Parathyroid adenoma (tissue), 2 donors: ENCODE results near the gene BOD1L2.

ENCODE experiments used
- H2AFZ ChIP-seq: fragments of 300-600 bp; sonication (generic); one replicate; pipeline ENCODE4 v1.7.0; 2017; ENCODE audit warnings: antibody characterized with exemption, mild to moderate bottlenecking
- H3K27ac ChIP-seq: fragments of 300-600 bp; sonication (generic); one replicate; pipeline ENCODE4 v1.7.0; 2017
- H3K27me3 ChIP-seq: fragments of 300-600 bp; sonication (generic); one replicate; pipeline ENCODE4 v1.7.0; 2017; ENCODE audit warnings: low read length; ENCODE audit not compliant: control insufficient read depth, insufficient read depth
- H3K36me3 ChIP-seq: fragments of 300-600 bp; sonication (generic); one replicate; pipeline ENCODE4 v1.7.0; 2017; ENCODE audit warnings: low read length; ENCODE audit not compliant: control insufficient read depth, insufficient read depth
- H3K4me1 ChIP-seq: fragments of 300-600 bp; sonication (generic); one replicate; pipeline ENCODE4 v1.7.0; 2017; ENCODE audit warnings: control low read depth
- H3K4me2 ChIP-seq: fragments of 300-600 bp; sonication (generic); one replicate; pipeline ENCODE4 v1.7.0; 2017; ENCODE audit warnings: low read length
- H3K4me3 ChIP-seq: fragments of 300-600 bp; sonication (generic); one replicate; pipeline ENCODE4 v1.7.0; 2017; ENCODE audit warnings: low read depth, low read length
- H3K79me2 ChIP-seq: fragments of 300-600 bp; sonication (generic); one replicate; pipeline ENCODE4 v1.7.0; 2017; ENCODE audit warnings: control low read depth
- H3K9ac ChIP-seq: fragments of 300-600 bp; sonication (generic); one replicate; pipeline ENCODE4 v1.7.0; 2017; ENCODE audit warnings: mild to moderate bottlenecking
- H3K9me3 ChIP-seq: fragments of 300-600 bp; sonication (generic); one replicate; pipeline ENCODE4 v1.7.0; 2017; ENCODE audit warnings: low read length; ENCODE audit not compliant: control insufficient read depth
- TF ChIP-seq, protein P1 (sequence below): fragments of 300-600 bp; sonication (generic); IDR thresholded peaks from one replicate; pipeline ENCODE4 v1.7.0; 2017; ENCODE audit warnings: antibody characterized with exemption, mild to moderate bottlenecking
- donor health status: primary hyperparathyroidism.

BOD1L2 gene

DNA sequence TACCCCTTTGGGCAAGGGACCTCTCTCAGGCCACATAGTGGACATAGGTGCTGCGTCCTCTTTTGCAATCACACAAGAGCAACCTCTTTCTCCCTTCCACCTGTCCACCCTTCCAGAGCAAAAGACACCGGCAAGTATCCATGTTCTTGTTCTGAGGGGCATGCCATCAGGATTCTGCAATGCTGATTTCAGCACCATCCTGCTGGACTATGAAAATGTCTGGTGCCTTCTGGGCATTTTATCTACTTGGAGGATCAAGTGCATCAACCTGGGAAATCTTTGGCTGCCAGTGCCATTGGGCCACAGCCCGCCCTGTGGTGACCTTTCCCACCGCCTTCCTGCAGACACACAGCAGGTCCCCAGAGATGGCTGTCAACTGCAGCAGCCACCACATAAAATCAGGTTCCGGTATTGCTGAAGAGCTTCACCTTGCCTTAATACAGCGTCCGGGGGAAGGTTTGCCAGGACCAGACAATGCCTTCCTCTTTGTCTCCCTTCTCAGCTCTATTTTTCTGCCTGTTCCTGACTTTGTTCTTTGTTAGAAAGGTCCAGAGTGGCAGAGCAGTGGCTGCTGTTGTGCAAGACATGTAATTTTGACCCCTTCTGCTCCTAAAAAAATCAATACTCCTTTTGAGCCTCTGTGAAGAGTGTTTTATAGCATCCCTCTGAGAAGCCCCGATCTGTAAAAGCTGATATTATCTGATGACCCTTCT lies 18.5 kb upstream of the BOD1L2 start:
- no peaks in the 10 kb centered on the region for H3K9me3 ChIP-seq
- H3K4me3 ChIP-seq: no peak overlapping the region
- H3K36me3 ChIP-seq: no peaks in the 10 kb centered on the region
- TF ChIP-seq, protein P1, sequence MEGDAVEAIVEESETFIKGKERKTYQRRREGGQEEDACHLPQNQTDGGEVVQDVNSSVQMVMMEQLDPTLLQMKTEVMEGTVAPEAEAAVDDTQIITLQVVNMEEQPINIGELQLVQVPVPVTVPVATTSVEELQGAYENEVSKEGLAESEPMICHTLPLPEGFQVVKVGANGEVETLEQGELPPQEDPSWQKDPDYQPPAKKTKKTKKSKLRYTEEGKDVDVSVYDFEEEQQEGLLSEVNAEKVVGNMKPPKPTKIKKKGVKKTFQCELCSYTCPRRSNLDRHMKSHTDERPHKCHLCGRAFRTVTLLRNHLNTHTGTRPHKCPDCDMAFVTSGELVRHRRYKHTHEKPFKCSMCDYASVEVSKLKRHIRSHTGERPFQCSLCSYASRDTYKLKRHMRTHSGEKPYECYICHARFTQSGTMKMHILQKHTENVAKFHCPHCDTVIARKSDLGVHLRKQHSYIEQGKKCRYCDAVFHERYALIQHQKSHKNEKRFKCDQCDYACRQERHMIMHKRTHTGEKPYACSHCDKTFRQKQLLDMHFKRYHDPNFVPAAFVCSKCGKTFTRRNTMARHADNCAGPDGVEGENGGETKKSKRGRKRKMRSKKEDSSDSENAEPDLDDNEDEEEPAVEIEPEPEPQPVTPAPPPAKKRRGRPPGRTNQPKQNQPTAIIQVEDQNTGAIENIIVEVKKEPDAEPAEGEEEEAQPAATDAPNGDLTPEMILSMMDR: no peak
- H3K79me2 ChIP-seq: no peaks in the 10 kb centered on the region
- H2AFZ ChIP-seq: no peak overlapping the region
- no peak overlapping the region for H3K4me2 ChIP-seq
- H3K27me3 ChIP-seq: no peaks in the 10 kb centered on the region
- H3K9ac ChIP-seq: no peak overlapping the region
- H3K27ac ChIP-seq: no peak overlapping the region
- peaks cover 8% of the 10 kb centered on the region for H3K4me1 ChIP-seq

DNA sequence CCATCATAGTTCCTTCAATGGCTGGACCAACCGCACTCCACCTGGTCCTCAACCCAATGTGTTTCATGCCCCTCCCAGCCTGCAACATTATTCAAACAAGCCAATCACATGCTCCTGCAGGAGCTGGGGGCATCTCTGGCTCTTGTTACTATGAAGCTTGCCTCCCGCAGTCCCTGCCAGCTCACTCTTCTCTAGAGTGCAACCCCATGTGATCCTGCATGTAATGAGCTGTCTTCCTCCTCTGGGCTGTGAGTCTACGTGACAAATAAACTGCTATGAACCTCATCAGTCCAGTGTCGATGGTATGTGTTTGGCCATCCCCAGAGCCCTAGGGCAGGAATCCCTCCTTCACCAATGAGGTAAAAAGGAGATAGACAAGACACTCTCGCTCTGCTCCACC lies 15.8 kb upstream of the BOD1L2 start:
- Histone ChIP-seq H3K36me3 (no peaks in the 10 kb centered on the region), H3K27ac (no peak overlapping the region), H3K79me2 (no peaks in the 10 kb centered on the region), H3K9ac (no peak overlapping the region), H3K4me1 (peaks cover 8% of the 10 kb centered on the region), H2AFZ (no peak overlapping the region), H3K9me3 (no peaks in the 10 kb centered on the region), H3K4me2 (no peak overlapping the region), H3K4me3 (no peak overlapping the region), H3K27me3 (no peaks in the 10 kb centered on the region)
- TF ChIP-seq, protein P1: no peak

DNA sequence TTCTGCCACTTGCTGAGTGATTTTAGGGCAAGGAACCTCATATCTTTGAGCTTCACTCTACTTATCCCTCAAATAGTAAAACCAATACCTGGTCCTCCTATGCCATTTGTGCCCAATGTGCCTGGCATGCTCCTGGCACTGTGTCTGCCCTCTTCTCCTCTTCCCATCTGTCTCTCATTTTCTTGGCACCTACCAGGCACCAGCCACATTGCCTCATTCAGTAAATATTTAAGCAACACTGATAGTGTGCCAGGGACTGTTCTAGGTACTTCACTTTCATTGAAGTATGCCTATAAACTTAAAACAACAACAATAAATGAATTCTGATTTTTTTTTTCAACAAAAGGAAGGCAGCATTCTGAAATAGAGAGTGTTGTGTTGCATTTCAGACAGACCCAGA lies 15.1 kb upstream of the BOD1L2 start:
- H3K4me3 ChIP-seq: no peak overlapping the region
- H3K4me1 ChIP-seq: peaks cover 8% of the 10 kb centered on the region
- TF ChIP-seq, protein P1: no peak
- H3K27me3 ChIP-seq: no peaks in the 10 kb centered on the region
- H3K79me2 ChIP-seq: no peaks in the 10 kb centered on the region
- H3K9me3 ChIP-seq: no peaks in the 10 kb centered on the region
- no peak overlapping the region for H3K9ac ChIP-seq
- no peak overlapping the region for H2AFZ ChIP-seq
- H3K4me2 ChIP-seq: no peak overlapping the region
- H3K36me3 ChIP-seq: no peaks in the 10 kb centered on the region
- no peak overlapping the region for H3K27ac ChIP-seq

DNA sequence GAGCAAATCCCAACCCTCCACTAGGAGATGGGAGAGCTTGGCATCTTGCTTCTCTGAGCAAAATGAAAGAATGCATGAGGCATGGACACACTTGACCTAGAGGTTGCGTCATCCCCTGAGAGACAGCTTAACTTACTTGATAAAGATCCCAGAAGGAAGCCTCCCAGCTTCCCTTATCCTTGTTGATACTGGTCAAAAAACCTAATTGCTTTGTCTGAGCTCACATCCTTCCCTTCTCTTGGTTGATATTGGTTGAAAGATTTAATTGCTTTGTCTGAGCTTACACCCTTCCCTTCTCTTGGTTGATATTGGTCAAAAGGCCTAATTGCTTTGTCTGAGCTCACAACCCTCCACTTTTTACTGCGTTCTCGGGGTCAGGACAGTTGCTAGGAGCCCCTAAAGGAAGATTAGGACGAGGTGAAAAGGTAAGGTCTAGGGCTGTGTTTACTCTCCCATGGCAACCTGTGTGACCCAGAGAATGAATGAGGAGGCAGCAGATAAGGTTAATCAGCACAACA lies 12.2 kb upstream of the BOD1L2 start:
- Histone ChIP-seq H3K27me3 (no peaks in the 10 kb centered on the region), H3K9me3 (no peaks in the 10 kb centered on the region), H3K79me2 (no peaks in the 10 kb centered on the region), H3K4me2 (no peak overlapping the region), H3K9ac (no peak overlapping the region), H2AFZ (no peak overlapping the region), H3K36me3 (no peaks in the 10 kb centered on the region), H3K4me3 (no peak overlapping the region), H3K4me1 (no peaks in the 10 kb centered on the region), H3K27ac (no peak overlapping the region)
- TF ChIP-seq, protein P1: no peak

GRCh38 chr18:57135699-57136098 lies 11.2 kb upstream of the BOD1L2 start:
- H3K9ac ChIP-seq: no peak overlapping the region

More at GRCh38 chr18:57135699-57136098, 11.2 kb upstream of the BOD1L2 start:
- Histone ChIP-seq H3K79me2 (no peaks in the 10 kb centered on the region), H3K4me1 (no peaks in the 10 kb centered on the region), H3K4me3 (no peak overlapping the region), H3K27ac (no peak overlapping the region), H2AFZ (no peak overlapping the region), H3K9me3 (no peaks in the 10 kb centered on the region), H3K27me3 (no peaks in the 10 kb centered on the region), H3K36me3 (no peaks in the 10 kb centered on the region), H3K4me2 (no peak overlapping the region)
- TF ChIP-seq, protein P1: no peak
